Measurements from ENCODE around the gene FMO1.

DNA sequence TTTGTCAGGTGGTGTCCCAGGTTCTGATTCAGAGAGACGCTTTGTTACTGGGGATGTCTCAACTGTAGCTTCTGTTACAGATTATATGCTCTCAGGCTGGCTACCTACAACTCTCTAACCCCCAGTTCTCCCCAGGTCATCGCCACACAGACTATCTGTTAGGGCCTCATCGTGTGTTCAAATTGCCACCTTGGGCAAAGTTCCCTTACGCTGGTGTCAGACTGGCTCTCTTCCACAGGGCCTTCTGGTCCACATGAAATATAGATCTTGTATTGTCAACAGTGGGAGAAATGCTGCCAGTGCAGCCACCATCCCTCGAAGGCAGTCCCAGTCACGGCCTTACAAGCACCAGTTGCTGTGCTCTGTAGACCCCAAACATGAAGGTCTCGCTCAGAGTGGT is 81.0 kb downstream of the FMO1 start:
- TF ChIP-seq, protein P1, sequence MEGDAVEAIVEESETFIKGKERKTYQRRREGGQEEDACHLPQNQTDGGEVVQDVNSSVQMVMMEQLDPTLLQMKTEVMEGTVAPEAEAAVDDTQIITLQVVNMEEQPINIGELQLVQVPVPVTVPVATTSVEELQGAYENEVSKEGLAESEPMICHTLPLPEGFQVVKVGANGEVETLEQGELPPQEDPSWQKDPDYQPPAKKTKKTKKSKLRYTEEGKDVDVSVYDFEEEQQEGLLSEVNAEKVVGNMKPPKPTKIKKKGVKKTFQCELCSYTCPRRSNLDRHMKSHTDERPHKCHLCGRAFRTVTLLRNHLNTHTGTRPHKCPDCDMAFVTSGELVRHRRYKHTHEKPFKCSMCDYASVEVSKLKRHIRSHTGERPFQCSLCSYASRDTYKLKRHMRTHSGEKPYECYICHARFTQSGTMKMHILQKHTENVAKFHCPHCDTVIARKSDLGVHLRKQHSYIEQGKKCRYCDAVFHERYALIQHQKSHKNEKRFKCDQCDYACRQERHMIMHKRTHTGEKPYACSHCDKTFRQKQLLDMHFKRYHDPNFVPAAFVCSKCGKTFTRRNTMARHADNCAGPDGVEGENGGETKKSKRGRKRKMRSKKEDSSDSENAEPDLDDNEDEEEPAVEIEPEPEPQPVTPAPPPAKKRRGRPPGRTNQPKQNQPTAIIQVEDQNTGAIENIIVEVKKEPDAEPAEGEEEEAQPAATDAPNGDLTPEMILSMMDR (conservative IDR thresholded peaks at IDR 0.05), result no peak
- TF ChIP-seq EZH2 (IDR thresholded peaks at IDR 0.05; ENCODE audit: low read depth), result no peak
